Neural cell (in vitro differentiated cells): ENCODE measurements around the gene HSPB2. TPM values are rescaled to one million over a fixed set of nuclear protein-coding genes. Genes with fewer than 3 reads are reported as not detected.

ENCODE experiments used
- H2AFZ ChIP-seq: fragments of 200-600, 300-800 bp; sonication (generic), shearing (Covaris generic); 2 replicates; pipeline ENCODE4 v1.6.0; 2014; ENCODE audit warnings: low read depth, mild to moderate bottlenecking, antibody characterized with exemption, low read length, moderate library complexity
- H3F3A ChIP-seq: fragments of 200-600 bp; shearing (Covaris generic); 2 replicates; pipeline ENCODE4 v1.6.1; 2016; ENCODE audit warnings: mild to moderate bottlenecking, moderate library complexity, mixed read lengths, antibody characterized with exemption, low read length; ENCODE audit not compliant: insufficient read depth, poor library complexity, severe bottlenecking
- H3K27ac ChIP-seq: fragments of 200-600, 300-800 bp; sonication (generic), shearing (Covaris generic); 2 replicates; pipeline ENCODE4 v1.5.1; 2014; ENCODE audit warnings: mild to moderate bottlenecking, low read length, moderate library complexity
- H3K27me3 ChIP-seq: fragments of 300-800, 200-600 bp; sonication (generic), shearing (Covaris generic); 2 replicates; pipeline ENCODE4 v1.6.0; 2014; ENCODE audit warnings: mild to moderate bottlenecking, low read depth, low read length, moderate library complexity; ENCODE audit not compliant: insufficient read depth
- H3K36me3 ChIP-seq: fragments of 300-800, 200-600 bp; sonication (generic), shearing (Covaris generic); 2 replicates; pipeline ENCODE4 v1.5.1; 2014; ENCODE audit warnings: mild to moderate bottlenecking, antibody characterized with exemption, low read length, moderate library complexity; ENCODE audit not compliant: insufficient read depth
- H3K4me2 ChIP-seq: fragments of 300-800, 200-600 bp; sonication (generic), shearing (Covaris generic); 2 replicates; pipeline ENCODE4 v1.6.0; 2014; ENCODE audit warnings: mild to moderate bottlenecking, low read length
- H3K4me3 ChIP-seq: fragments of 300-800, 200-600 bp; sonication (generic), shearing (Covaris generic); 2 replicates; pipeline ENCODE4 v1.5.1; 2014; ENCODE audit warnings: mild to moderate bottlenecking, low read length, moderate library complexity
- H3K79me2 ChIP-seq: fragments of 200-600 bp; shearing (Covaris generic); replicated peaks from 2 replicates; pipeline ENCODE4 v1.6.0; 2014; ENCODE audit warnings: mild to moderate bottlenecking, low read length, moderate library complexity; ENCODE audit not compliant: insufficient read depth
- H3K9ac ChIP-seq: fragments of 300-800, 200-600 bp; sonication (generic), shearing (Covaris generic); 2 replicates; pipeline ENCODE4 v1.6.1; 2016; ENCODE audit warnings: mild to moderate bottlenecking, low read length, mixed read lengths
- H3K9me2 ChIP-seq: fragments of 200-600 bp; shearing (Covaris generic); 2 replicates; pipeline ENCODE4 v1.6.1; 2016; ENCODE audit warnings: mild to moderate bottlenecking, low read length, mixed read lengths; ENCODE audit not compliant: insufficient read depth
- H3K9me3 ChIP-seq: fragments of 200-600, 300-800 bp; sonication (generic), shearing (Covaris generic); 2 replicates; pipeline ENCODE4 v1.6.1; 2016; ENCODE audit warnings: mild to moderate bottlenecking, mixed run types, low read length, moderate library complexity, mixed read lengths
- H4K20me1 ChIP-seq: fragments of 200-600 bp; shearing (Covaris generic); 2 replicates; pipeline ENCODE4 v1.6.1; 2016; ENCODE audit warnings: mild to moderate bottlenecking, mixed run types; ENCODE audit not compliant: insufficient read depth
- CTCF ChIP-seq: fragments of 450-650 bp; IDR thresholded peaks from 2 replicates; pipeline ENCODE4 v1.5.1; 2014; ENCODE audit warnings: antibody characterized with exemption, mild to moderate bottlenecking, moderate library complexity; ENCODE audit not compliant: poor library complexity, severe bottlenecking
- EP300 ChIP-seq: fragments of 450-650 bp; conservative IDR thresholded peaks from 2 replicates; pipeline ENCODE4 v1.6.1; 2014; ENCODE audit warnings: antibody characterized with exemption, mild to moderate bottlenecking, moderate library complexity; ENCODE audit not compliant: poor library complexity, severe bottlenecking
- EZH2 ChIP-seq: fragments of 200-600, 300-800 bp; shearing (Covaris generic), sonication (generic); IDR thresholded peaks from 2 replicates; pipeline ENCODE4 v1.6.1; 2014; ENCODE audit warnings: antibody characterized with exemption, low read length, borderline replicate concordance, mild to moderate bottlenecking; ENCODE audit not compliant: insufficient read depth, poor library complexity, severe bottlenecking
- MXI1 ChIP-seq: fragments of 450-650 bp; conservative IDR thresholded peaks from 2 replicates; pipeline ENCODE4 v1.6.1; 2014; ENCODE audit warnings: antibody characterized with exemption, mild to moderate bottlenecking; ENCODE audit not compliant: poor library complexity, severe bottlenecking
- POLR2AphosphoS5 ChIP-seq: IDR thresholded peaks from 2 replicates; pipeline ENCODE4 v1.6.1; 2012
- RAD21 ChIP-seq: fragments of 450-650 bp; conservative IDR thresholded peaks from 2 replicates; pipeline ENCODE4 v1.6.1; 2014; ENCODE audit warnings: antibody characterized with exemption, mild to moderate bottlenecking, moderate library complexity
- REST ChIP-seq: IDR thresholded peaks from 2 replicates; pipeline ENCODE4 v1.6.1; 2012; ENCODE audit warnings: borderline replicate concordance
- SMC3 ChIP-seq: fragments of 450-650 bp; conservative IDR thresholded peaks from 2 replicates; pipeline ENCODE4 v1.6.1; 2014; ENCODE audit warnings: antibody characterized with exemption, mild to moderate bottlenecking, moderate library complexity; ENCODE audit not compliant: poor library complexity
- TAF1 ChIP-seq: IDR thresholded peaks from 2 replicates; pipeline ENCODE4 v1.6.1; 2012; ENCODE audit warnings: low read depth
- polyA plus RNA-seq: library from polyadenylated mRNA; depleted of rRNA; stranded (reverse); fragments of >200 nt; gene quantifications from 2 replicates; pipeline ENCODE4 v1.2.3, GENCODE V29; 2014

HSPB2 gene
- polyA plus RNA-seq, 1 donor from 2014 or later = not detected

GRCh38 chr11:111933872-111934271, 21.3 kb downstream of the HSPB2 start:
- Histone ChIP-seq H3K79me2 (peaks cover 21% of the 10 kb centered on the region), H3K9me3 (no peaks in the 10 kb centered on the region), H3K9me2 (no peaks in the 10 kb centered on the region), H2AFZ (no peak overlapping the region), H3K27me3 (no peaks in the 10 kb centered on the region), H3K4me2 (no peak overlapping the region), H3F3A (no peaks in the 10 kb centered on the region), H4K20me1 (no peaks in the 10 kb centered on the region), H3K4me3 (no peak overlapping the region), H3K9ac (no peak overlapping the region), H3K27ac (no peak overlapping the region), H3K36me3 (no peaks in the 10 kb centered on the region)
- no peak for TF ChIP-seq RAD21
- no peak for TF ChIP-seq MXI1
- no peak for TF ChIP-seq EZH2
- TF ChIP-seq CTCF = no peak
- TF ChIP-seq EP300 = no peak
- TF ChIP-seq REST = no peak
- TF ChIP-seq TAF1 = no peak
- TF ChIP-seq POLR2AphosphoS5 = no peak
- TF ChIP-seq SMC3 = no peak

- Histone ChIP-seq H3K36me3 (no peaks in the 10 kb centered on the region), H3K4me3 (no peak overlapping the region), H3K9ac (no peak overlapping the region), H2AFZ (no peak overlapping the region), H3K27me3 (no peaks in the 10 kb centered on the region), H4K20me1 (no peaks in the 10 kb centered on the region), H3K79me2 (peaks cover 24% of the 10 kb centered on the region), H3K4me2 (no peak overlapping the region), H3K27ac (no peak overlapping the region), H3K9me3 (no peaks in the 10 kb centered on the region), H3K9me2 (no peaks in the 10 kb centered on the region), H3F3A (no peaks in the 10 kb centered on the region)
- TF ChIP-seq SMC3 (no peak), RAD21 (no peak), EZH2 (no peak), MXI1 (no peak), CTCF (no peak), TAF1 (no peak), EP300 (no peak), POLR2AphosphoS5 (no peak), REST (no peak)
These were observed 21.8 kb downstream of the HSPB2 start for GRCh38 chr11:111934306-111934705.
